ENCODE measurements around the gene METTL27. TPM values are rescaled to one million over a fixed set of nuclear protein-coding genes. Genes with fewer than 3 reads are reported as not detected.
A peak's percentile ranks its signal among the peaks of the same experiment; 100 is the strongest.

The METTL27 gene
- total and polyA plus RNA-seq, 9 of the 15 experiments (the other 6 are each of a cell fraction or from before 2014, with no cell fraction given): 0.08 to 0.82 (median 0.33) TPM; not detected in 4

DNA sequence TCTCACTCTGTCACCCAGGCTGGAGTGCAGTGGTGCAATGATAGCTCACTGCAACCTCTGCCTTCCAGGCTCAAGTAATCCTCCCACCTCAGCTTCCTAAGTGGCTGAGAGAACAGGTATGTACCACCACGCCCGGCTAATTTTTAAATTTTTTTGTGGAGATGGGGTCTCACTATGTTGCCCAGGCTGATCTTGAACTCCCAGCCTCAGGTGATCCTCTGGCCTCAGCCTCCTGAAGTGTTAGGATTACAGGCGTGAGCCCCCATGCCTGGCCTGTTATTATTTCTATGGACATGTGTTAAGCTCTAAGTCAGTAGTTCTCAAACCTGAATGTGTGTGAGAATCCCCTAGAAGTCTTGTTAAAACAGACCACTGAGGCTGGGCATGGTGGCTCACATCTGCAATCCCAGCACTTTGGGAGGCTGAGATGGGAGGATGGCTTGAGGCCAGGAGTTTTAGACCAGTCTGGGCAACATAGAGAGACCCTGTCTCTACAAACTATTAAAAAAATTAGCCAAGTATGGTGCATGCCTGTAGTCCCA is 43.2 kb upstream of the METTL27 start (continued):
- TF ChIP-seq ZFP1 (CRISPR knock-in tag; IDR thresholded peaks at IDR 0.05): no peak
- no peak for TF ChIP-seq HDAC8 (tag; IDR thresholded peaks at IDR 0.05)
- TF ChIP-seq ELF1 (tag; IDR thresholded peaks at IDR 0.05): peak; percentile 14; the same call in 1 of the 2 replicates
- TF ChIP-seq, protein P1, sequence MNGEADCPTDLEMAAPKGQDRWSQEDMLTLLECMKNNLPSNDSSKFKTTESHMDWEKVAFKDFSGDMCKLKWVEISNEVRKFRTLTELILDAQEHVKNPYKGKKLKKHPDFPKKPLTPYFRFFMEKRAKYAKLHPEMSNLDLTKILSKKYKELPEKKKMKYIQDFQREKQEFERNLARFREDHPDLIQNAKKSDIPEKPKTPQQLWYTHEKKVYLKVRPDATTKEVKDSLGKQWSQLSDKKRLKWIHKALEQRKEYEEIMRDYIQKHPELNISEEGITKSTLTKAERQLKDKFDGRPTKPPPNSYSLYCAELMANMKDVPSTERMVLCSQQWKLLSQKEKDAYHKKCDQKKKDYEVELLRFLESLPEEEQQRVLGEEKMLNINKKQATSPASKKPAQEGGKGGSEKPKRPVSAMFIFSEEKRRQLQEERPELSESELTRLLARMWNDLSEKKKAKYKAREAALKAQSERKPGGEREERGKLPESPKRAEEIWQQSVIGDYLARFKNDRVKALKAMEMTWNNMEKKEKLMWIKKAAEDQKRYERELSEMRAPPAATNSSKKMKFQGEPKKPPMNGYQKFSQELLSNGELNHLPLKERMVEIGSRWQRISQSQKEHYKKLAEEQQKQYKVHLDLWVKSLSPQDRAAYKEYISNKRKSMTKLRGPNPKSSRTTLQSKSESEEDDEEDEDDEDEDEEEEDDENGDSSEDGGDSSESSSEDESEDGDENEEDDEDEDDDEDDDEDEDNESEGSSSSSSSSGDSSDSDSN (IDR thresholded peaks at IDR 0.05; ENCODE audit: borderline replicate concordance in 1 of 2, low read depth in 2 of 2, low read length in 2 of 2): 0 out of 4 replicates have a peak, but pooled peaks of 1 of the 2 experiments have one; percentile 6
- TF ChIP-seq ZNF644 (tag; IDR thresholded peaks at IDR 0.05; ENCODE audit: low read depth): no peak
- TF ChIP-seq PHB (CRISPR knock-in tag; IDR thresholded peaks at IDR 0.05): no peak
- TF ChIP-seq, protein P2, sequence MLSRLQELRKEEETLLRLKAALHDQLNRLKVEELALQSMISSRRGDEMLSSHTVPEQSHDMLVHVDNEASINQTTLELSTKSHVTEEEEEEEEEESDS (CRISPR knock-in tag; IDR thresholded peaks at IDR 0.05): no peak
- no peak for TF ChIP-seq ZNF232 (CRISPR knock-in tag; IDR thresholded peaks at IDR 0.05)
- no peak for TF ChIP-seq CHD4 (IDR thresholded peaks at IDR 0.05; ENCODE audit: insufficient read depth, insufficient replicate concordance, low read depth, low read length, poor library complexity, severe bottlenecking)
- no peak for TF ChIP-seq MAFG (tag; conservative IDR thresholded peaks at IDR 0.05)
- no peak for TF ChIP-seq ZNF699 (CRISPR knock-in tag; IDR thresholded peaks at IDR 0.05; ENCODE audit: insufficient replicate concordance)
- TF ChIP-seq, protein P3, sequence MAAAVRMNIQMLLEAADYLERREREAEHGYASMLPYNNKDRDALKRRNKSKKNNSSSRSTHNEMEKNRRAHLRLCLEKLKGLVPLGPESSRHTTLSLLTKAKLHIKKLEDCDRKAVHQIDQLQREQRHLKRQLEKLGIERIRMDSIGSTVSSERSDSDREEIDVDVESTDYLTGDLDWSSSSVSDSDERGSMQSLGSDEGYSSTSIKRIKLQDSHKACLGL (CRISPR knock-in tag; IDR thresholded peaks at IDR 0.05; ENCODE audit: borderline replicate concordance, poor library complexity, severe bottlenecking): no peak
- TF ChIP-seq ZBED1 (IDR thresholded peaks at IDR 0.05): no peak
- TF ChIP-seq NR3C1 (CRISPR knock-in tag; IDR thresholded peaks at IDR 0.05): no peak
